Esophagus muscularis mucosa (tissue), 2 donors: ENCODE measurements around the gene PRKRIP1.

Experiments used
- POLR2A ChIP-seq: fragments of 450-650 bp; IDR thresholded peaks from one replicate; pipeline ENCODE4 v1.6.1; 2017; ENCODE audit warnings: antibody characterized with exemption, moderate library complexity, mild to moderate bottlenecking, low read depth
- POLR2AphosphoS5 ChIP-seq, 2 donors: sonication (generic); formaldehyde crosslinking; IDR thresholded peaks; one replicate each; pipeline ENCODE4 v1.6.1; 2017; ENCODE audit warnings: antibody characterized with exemption in 2 of 2

DNA sequence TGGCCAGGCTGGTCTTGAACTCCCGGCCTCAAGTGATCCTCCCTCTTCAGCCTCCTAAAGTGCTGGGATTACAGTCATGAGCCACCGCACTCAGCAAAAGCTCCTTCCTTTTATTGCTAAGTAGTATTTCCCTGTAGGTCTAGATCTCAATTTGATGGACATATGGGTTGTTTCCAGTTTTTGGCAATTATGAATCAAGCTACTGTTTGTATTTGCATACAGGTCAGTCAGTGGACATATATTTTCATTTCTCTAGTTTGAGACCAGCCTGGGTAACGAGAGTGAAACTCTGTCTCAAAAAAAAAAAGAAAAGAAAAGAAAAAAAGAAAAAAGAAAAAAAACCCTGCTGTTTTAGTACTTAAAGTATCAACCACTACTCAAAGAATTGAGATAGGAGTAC is 6.4 kb upstream of the PRKRIP1 start:
- TF ChIP-seq POLR2A, result no peak
- no peak for TF ChIP-seq POLR2AphosphoS5 (IDR thresholded peaks at IDR 0.05)
